Measurements from ENCODE around the gene CELF2.

CELF2 gene

GRCh38 chr10:11087372-11087771, 69.7 kb downstream of the CELF2 start:
- H3K27ac ChIP-seq: no peak overlapping the region

GRCh38 chr10:11088709-11089108, 71.0 kb downstream of the CELF2 start:
- TF ChIP-seq ZFX (IDR thresholded peaks at IDR 0.05): no peak
- TF ChIP-seq CTCF (conservative IDR thresholded peaks at IDR 0.05): no peak
- no peak overlapping the region for H3K27ac ChIP-seq

More at GRCh38 chr10:11087372-11087771, 69.7 kb downstream of the CELF2 start:
- TF ChIP-seq ZFX (IDR thresholded peaks at IDR 0.05) (no peak), CTCF (conservative IDR thresholded peaks at IDR 0.05) (no peak)

- TF ChIP-seq CTCF (conservative IDR thresholded peaks at IDR 0.05) (no peak), ZFX (IDR thresholded peaks at IDR 0.05) (no peak)
- no peak overlapping the region for H3K27ac ChIP-seq
These were observed 71.6 kb downstream of the CELF2 start for GRCh38 chr10:11089272-11089671.

GRCh38 chr10:11091517-11092102, 73.9 kb downstream of the CELF2 start:
- H3K27ac ChIP-seq: no peak overlapping the region
- TF ChIP-seq CTCF (conservative IDR thresholded peaks at IDR 0.05): no peak
- TF ChIP-seq ZFX (IDR thresholded peaks at IDR 0.05): no peak

GRCh38 chr10:11093771-11094736, 76.4 kb downstream of the CELF2 start:
- TF ChIP-seq CTCF (conservative IDR thresholded peaks at IDR 0.05) (no peak), ZFX (IDR thresholded peaks at IDR 0.05) (no peak)
- H3K27ac ChIP-seq: no peak overlapping the region

GRCh38 chr10:11095374-11095801, 77.7 kb downstream of the CELF2 start:
- no peak overlapping the region for H3K27ac ChIP-seq
- no peak for TF ChIP-seq ZFX (IDR thresholded peaks at IDR 0.05)
- no peak for TF ChIP-seq CTCF (conservative IDR thresholded peaks at IDR 0.05)

GRCh38 chr10:11096422-11096821, 78.8 kb downstream of the CELF2 start:
- TF ChIP-seq ZFX (IDR thresholded peaks at IDR 0.05): no peak
- no peak for TF ChIP-seq CTCF (conservative IDR thresholded peaks at IDR 0.05)
- H3K27ac ChIP-seq: no peak overlapping the region
